ENCODE results near the gene BRIP1. TPM values are rescaled to one million over a fixed set of nuclear protein-coding genes. Genes with fewer than 3 reads are reported as not detected.
"Not testable (repeated sequence)": the region's sequence is repeated elsewhere in the genome, so short reads cannot be mapped to it uniquely, and the experiment has no call there.

BRIP1 gene
- total RNA-seq, 2 experiments from 2014 or later = 23.8 to 30.6 TPM

DNA sequence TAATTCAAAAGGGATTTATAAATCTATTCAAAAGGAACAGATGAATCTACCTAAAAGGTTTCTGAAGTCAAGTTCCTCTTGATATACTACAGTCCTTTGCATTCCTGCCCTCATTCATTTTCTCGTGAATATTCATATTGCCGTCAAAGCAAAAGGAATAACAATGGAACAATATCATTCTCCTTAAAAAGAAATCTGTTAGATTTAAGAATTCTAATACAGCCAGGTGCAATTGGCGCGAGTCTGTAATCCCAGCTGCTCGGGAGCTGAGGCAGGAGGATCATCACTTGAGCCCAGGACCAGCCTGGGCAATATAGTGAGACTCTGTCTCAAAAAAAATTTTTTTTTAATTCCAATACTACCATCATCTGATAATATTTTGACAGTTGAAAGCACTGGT is 130.3 kb downstream of the BRIP1 start:
- no peak overlapping the region for H3K4me3 Mint-ChIP-seq
- ATAC-seq = no peak

GRCh38 chr17:61732169-61732568 is 131.2 kb downstream of the BRIP1 start:
- Mint-ChIP-seq H3K36me3 (peaks cover 22% of the 10 kb centered on the region), H3K27me3 (no peaks in the 10 kb centered on the region), H3K9me3 (ENCODE audit: low read depth) (no peaks in the 10 kb centered on the region), H3K4me3 (no peak overlapping the region), H3K27ac (no peak overlapping the region), H3K4me1 (peaks cover 5% of the 10 kb centered on the region)
- CTCF ChIA-PET = interaction anchor here (0.6 kb wide), 1 partner anchor 30 kb away, joined by 3 read pairs; no protein-coding TSS in a partner anchor
- DNase-seq (no peak), ATAC-seq (no peak)

More for the DNA sequence above, 130.3 kb downstream of the BRIP1 start:
- Mint-ChIP-seq H3K27ac (no peak overlapping the region), H3K36me3 (peaks cover 30% of the 10 kb centered on the region), H3K4me1 (peaks cover 5% of the 10 kb centered on the region), H3K9me3 (ENCODE audit: low read depth) (peaks cover 3% of the 10 kb centered on the region), H3K27me3 (no peaks in the 10 kb centered on the region)
- no peak for DNase-seq
- CTCF ChIA-PET = no interaction called here

GRCh38 chr17:61731330-61731729 is 132.0 kb downstream of the BRIP1 start:
- no peaks in the 10 kb centered on the region for H3K9me3 Mint-ChIP-seq (ENCODE audit: low read depth)
- DNase-seq (no peak), ATAC-seq (no peak)
- no peak overlapping the region for H3K27ac Mint-ChIP-seq
- peaks cover 5% of the 10 kb centered on the region for H3K4me1 Mint-ChIP-seq
- H3K27me3 Mint-ChIP-seq = no peaks in the 10 kb centered on the region
- CTCF ChIA-PET = no interaction called here
- no peak overlapping the region for H3K4me3 Mint-ChIP-seq
- H3K36me3 Mint-ChIP-seq = peaks cover 17% of the 10 kb centered on the region

DNA sequence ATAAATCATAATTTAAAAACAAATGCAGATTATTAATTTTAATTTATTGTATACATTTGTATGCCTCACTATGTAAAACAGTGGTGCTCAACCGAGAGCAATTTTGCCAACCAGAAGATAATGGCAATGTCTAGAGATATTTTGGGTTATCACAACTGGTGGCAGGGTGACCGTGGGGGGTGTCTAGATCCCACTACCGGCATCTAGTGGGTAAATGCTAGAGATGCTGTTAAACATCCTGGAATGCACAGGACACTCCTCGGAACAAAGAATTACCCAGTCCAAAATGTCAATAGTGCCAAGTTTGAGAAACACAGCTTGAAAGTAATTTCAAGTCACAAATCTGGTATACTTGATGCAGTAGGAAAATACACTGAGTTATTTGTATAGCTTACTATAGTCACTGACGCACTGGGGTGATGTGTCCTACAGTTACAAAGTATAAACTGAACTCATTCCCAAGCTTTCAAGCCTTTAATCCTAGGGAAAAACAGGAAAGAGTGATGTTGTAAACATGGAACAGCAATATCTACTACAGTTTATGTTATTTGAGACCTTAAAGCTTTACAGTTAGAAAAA is 133.5 kb downstream of the BRIP1 start:
- no peak for DNase-seq
- Mint-ChIP-seq H3K27me3 (no peaks in the 10 kb centered on the region), H3K27ac (no peak overlapping the region), H3K4me1 (peaks cover 5% of the 10 kb centered on the region), H3K9me3 (ENCODE audit: low read depth) (no peaks in the 10 kb centered on the region), H3K36me3 (peaks cover 19% of the 10 kb centered on the region), H3K4me3 (no peak overlapping the region)
- CTCF ChIA-PET = no interaction called here
- no peak for ATAC-seq

GRCh38 chr17:61728297-61728836 is 135.0 kb downstream of the BRIP1 start:
- Mint-ChIP-seq H3K4me3 (no peak overlapping the region), H3K9me3 (ENCODE audit: low read depth) (no peaks in the 10 kb centered on the region), H3K36me3 (peaks cover 21% of the 10 kb centered on the region), H3K27me3 (no peaks in the 10 kb centered on the region), H3K27ac (no peak overlapping the region), H3K4me1 (peaks cover 5% of the 10 kb centered on the region)
- DNase-seq = no peak
- CTCF ChIA-PET = no interaction called here
- ATAC-seq = no peak

DNA sequence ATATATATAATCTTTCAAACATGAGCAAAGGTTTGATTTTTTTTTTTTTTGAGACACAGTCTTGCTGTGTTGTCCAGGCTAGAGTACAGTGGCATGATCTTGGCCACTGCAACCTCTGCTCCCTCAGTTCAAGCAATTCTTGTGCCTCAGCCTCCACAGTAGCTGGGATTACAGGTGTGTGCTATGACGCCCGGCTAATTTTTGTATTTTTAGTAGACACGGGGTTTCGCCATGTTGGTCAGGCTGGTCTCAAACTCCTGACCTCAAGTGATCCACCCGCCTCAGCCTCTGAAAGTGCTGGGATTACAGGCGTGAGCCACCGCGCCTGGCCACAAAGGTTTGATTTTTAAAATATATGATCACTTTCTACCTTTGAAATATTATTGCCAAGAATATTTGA is 135.5 kb downstream of the BRIP1 start:
- not testable (repeated sequence) for DNase-seq; H3K9me3 Mint-ChIP-seq (ENCODE audit: low read depth); H3K4me1 Mint-ChIP-seq; ATAC-seq; H3K27ac Mint-ChIP-seq; H3K27me3 Mint-ChIP-seq; H3K4me3 Mint-ChIP-seq
- H3K36me3 Mint-ChIP-seq = peaks cover 25% of the 10 kb centered on the region
- CTCF ChIA-PET = interaction anchor here (0.7 kb wide), 1 partner anchor 80 kb away, joined by 3 read pairs; no protein-coding TSS in a partner anchor

DNA sequence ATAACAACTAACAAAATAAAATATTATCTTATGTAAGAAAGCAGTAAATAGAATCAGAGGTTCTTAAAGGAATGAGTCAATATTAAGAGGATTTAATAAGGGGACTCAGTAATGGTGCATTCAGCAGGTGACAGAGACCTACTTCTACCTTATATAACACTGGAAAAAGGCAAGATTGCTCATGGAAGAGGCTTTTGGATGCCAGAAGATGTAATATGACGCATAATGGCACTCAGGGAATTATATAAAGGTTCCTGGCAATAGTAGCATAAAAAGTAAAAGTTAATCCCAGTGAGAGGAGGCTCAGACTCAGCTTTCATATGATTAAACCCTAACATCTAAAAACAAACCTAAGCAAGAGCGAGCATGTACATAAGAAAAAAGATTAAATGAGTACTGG is 136.4 kb downstream of the BRIP1 start:
- peaks cover 5% of the 10 kb centered on the region for H3K4me1 Mint-ChIP-seq
- H3K27ac Mint-ChIP-seq = no peak overlapping the region
- H3K4me3 Mint-ChIP-seq = no peak overlapping the region
- ATAC-seq (no peak), DNase-seq (no peak)
- peaks cover 25% of the 10 kb centered on the region for H3K36me3 Mint-ChIP-seq
- no peaks in the 10 kb centered on the region for H3K9me3 Mint-ChIP-seq (ENCODE audit: low read depth)
- CTCF ChIA-PET = interaction anchor here (0.7 kb wide), 1 partner anchor 79 kb away, joined by 3 read pairs; no protein-coding TSS in a partner anchor
- H3K27me3 Mint-ChIP-seq = no peaks in the 10 kb centered on the region

DNA sequence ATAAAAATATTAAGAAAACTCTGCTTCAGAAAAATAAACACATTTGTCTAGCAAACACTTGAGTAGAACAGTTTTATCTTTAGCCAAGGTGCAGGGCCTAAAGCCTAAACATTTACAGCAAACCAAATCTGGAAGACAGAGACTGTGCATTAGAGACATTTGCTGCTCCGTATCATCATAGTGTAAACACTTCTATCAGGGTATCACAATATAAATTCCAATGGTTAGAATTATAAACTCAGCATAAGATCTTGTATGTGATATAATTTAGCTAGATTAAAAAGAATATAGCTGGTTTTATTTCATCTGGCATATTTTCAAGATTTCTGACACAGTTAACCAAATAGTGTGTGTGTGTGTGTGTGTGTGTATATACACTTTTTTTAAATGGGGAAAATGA is 138.6 kb downstream of the BRIP1 start:
- DNase-seq (no peak), ATAC-seq (no peak)
- CTCF ChIA-PET = no interaction called here
- Mint-ChIP-seq H3K4me1 (peaks cover 5% of the 10 kb centered on the region), H3K27me3 (no peaks in the 10 kb centered on the region), H3K36me3 (peaks cover 25% of the 10 kb centered on the region), H3K9me3 (ENCODE audit: low read depth) (no peaks in the 10 kb centered on the region), H3K27ac (no peak overlapping the region), H3K4me3 (no peak overlapping the region)

GRCh38 chr17:61723914-61724313 is 139.4 kb downstream of the BRIP1 start:
- CTCF ChIA-PET = interaction anchor here (0.6 kb wide), 1 partner anchor 992 kb away, joined by 3 read pairs; no protein-coding TSS in a partner anchor
- Mint-ChIP-seq H3K9me3 (ENCODE audit: low read depth) (no peaks in the 10 kb centered on the region), H3K4me3 (no peak overlapping the region), H3K27me3 (no peaks in the 10 kb centered on the region), H3K4me1 (peaks cover 5% of the 10 kb centered on the region), H3K36me3 (peaks cover 24% of the 10 kb centered on the region), H3K27ac (no peak overlapping the region)
- no peak for ATAC-seq
- DNase-seq = no peak

DNA sequence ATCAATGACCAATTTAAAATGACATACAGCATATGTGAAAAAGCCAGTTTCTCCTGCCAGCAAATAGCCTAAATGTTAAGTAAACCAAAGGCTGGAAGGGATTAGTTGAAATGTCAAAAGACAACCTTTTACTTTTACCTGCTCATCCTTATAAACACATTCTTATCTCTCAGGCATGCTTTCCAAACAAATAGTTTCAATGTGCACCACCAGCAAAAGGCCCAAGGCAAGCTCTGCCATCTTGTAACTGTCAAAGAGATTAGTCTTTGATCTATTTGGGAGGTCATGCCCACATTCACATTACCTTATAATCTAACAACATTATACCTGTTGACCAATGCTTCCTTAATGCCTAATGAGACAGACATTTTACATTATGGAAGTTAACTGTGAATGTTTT is 140.1 kb downstream of the BRIP1 start:
- CTCF ChIA-PET = no interaction called here
- DNase-seq (no peak), ATAC-seq (no peak)
- no peaks in the 10 kb centered on the region for H3K4me1 Mint-ChIP-seq
- no peaks in the 10 kb centered on the region for H3K27me3 Mint-ChIP-seq
- no peak overlapping the region for H3K27ac Mint-ChIP-seq
- peaks cover 25% of the 10 kb centered on the region for H3K36me3 Mint-ChIP-seq
- H3K4me3 Mint-ChIP-seq = no peak overlapping the region
- peaks cover 2% of the 10 kb centered on the region for H3K9me3 Mint-ChIP-seq (ENCODE audit: low read depth)

GRCh38 chr17:61722398-61722797 is 140.9 kb downstream of the BRIP1 start:
- no peaks in the 10 kb centered on the region for H3K27me3 Mint-ChIP-seq
- ATAC-seq (no peak), DNase-seq (no peak)

DNA sequence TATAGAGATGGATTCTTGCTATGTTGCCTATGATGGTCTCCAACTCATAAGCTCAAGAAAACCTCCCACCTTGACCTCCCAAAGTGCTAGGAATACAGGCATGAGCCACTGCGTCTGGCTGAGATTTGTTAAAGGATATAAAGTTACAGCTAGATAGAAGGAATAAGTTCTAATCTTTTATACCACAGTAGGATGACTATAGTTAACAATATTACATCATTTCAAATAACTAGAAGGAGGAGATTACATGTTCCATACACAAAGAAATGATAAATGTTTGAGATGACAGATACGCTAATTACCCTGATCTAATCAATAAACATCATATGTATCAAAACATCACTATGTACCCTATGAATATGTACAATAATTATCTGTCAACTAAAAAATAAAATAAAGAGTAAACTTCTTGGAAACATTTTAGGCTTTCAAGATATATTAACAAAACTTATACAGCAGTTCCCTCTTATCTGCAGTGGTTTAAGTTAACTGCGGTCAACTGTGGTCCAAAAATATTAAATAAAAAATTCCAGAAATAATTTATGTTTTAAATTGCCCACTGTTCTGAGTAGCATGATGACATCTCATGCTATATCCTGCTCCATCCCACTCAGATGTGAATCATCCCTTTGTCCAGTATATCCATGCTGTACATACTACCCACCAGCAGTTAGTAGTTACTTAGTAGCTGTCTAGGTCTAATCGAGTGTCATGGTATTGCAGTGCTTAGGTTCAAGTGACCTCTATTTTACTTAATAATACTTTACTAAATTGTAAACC is 143.1 kb downstream of the BRIP1 start:
- DNase-seq (no peak), ATAC-seq (no peak)
- CTCF ChIA-PET = no interaction called here
- no peak overlapping the region for H3K27ac Mint-ChIP-seq
- no peaks in the 10 kb centered on the region for H3K4me1 Mint-ChIP-seq
- H3K4me3 Mint-ChIP-seq = no peak overlapping the region
- peaks cover 8% of the 10 kb centered on the region for H3K9me3 Mint-ChIP-seq (ENCODE audit: low read depth)
- H3K27me3 Mint-ChIP-seq = no peaks in the 10 kb centered on the region
- peaks cover 45% of the 10 kb centered on the region for H3K36me3 Mint-ChIP-seq

More at GRCh38 chr17:61722398-61722797, 140.9 kb downstream of the BRIP1 start:
- Mint-ChIP-seq H3K9me3 (ENCODE audit: low read depth) (peaks cover 3% of the 10 kb centered on the region), H3K4me1 (no peaks in the 10 kb centered on the region), H3K27ac (no peak overlapping the region), H3K4me3 (no peak overlapping the region), H3K36me3 (peaks cover 31% of the 10 kb centered on the region)
- CTCF ChIA-PET = no interaction called here

GRCh38 chr17:61719220-61719619 is 144.1 kb downstream of the BRIP1 start:
- DNase-seq; H3K4me1 Mint-ChIP-seq; H3K4me3 Mint-ChIP-seq; H3K27me3 Mint-ChIP-seq; ATAC-seq; H3K27ac Mint-ChIP-seq; CTCF ChIA-PET; H3K9me3 Mint-ChIP-seq (ENCODE audit: low read depth): not testable (repeated sequence)
- H3K36me3 Mint-ChIP-seq = peaks cover 45% of the 10 kb centered on the region

DNA sequence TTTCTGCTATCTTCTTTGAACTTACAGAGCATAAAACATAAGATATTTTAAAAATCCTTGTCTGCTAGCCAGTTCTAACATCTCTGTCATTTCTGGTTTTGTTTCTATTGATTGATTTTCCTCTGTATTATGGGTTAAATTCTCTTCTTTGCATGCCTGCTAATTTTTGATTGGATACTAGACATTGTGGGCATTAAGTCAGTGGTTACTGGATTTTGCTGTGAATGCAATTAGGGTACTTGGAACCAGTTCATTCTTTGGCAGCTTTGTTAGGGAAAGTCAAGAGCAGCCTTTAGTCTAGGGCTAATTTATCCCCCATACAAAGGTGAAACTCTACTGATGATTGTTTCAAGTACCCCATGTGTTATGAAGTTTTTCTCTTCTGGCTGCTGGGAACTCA is 145.3 kb downstream of the BRIP1 start:
- Mint-ChIP-seq H3K4me3 (no peak overlapping the region), H3K9me3 (ENCODE audit: low read depth) (peaks cover 8% of the 10 kb centered on the region), H3K27me3 (no peaks in the 10 kb centered on the region), H3K27ac (no peak overlapping the region), H3K4me1 (no peaks in the 10 kb centered on the region), H3K36me3 (peaks cover 43% of the 10 kb centered on the region)
- CTCF ChIA-PET = no interaction called here
- DNase-seq (no peak), ATAC-seq (no peak)
